GM12878 (cell line): Measurements from ENCODE around the gene ZNF174.
A peak's percentile ranks its signal among the peaks of the same experiment; 100 is the strongest.

Experiments
- BCL3 ChIP-seq: IDR thresholded peaks from 2 replicates; pipeline ENCODE4 v1.6.1; 2011; ENCODE audit warnings: borderline replicate concordance, low read depth, mild to moderate bottlenecking, moderate library complexity, low read length; ENCODE audit not compliant: insufficient read depth, poor library complexity, severe bottlenecking
- BHLHE40 ChIP-seq, 2 experiments: fragments of 450-650 bp in 1 of 2; IDR thresholded peaks; 2 replicates each; pipeline ENCODE4 v1.6.1; 2011 to 2017; ENCODE audit warnings: low read depth in 2 of 2, borderline replicate concordance in 1 of 2, improper control_type of control experiment in 1 of 2, low read length in 1 of 2, mild to moderate bottlenecking in 1 of 2
- CHD2 ChIP-seq: IDR thresholded peaks from 2 replicates; pipeline ENCODE4 v1.6.1; 2011; ENCODE audit warnings: low read depth, low read length, improper control_type of control experiment, borderline replicate concordance
- CTCF ChIP-seq, 3 experiments: IDR thresholded peaks in 2 of 3; conservative IDR thresholded peaks in 1 of 3; 2 replicates each; pipeline ENCODE4 v1.5.1; 2011; ENCODE audit warnings: low read depth in 3 of 3, low read length in 3 of 3, mild to moderate bottlenecking in 3 of 3, control low read depth in 2 of 3, moderate library complexity in 2 of 3, inconsistent platforms in 1 of 3, mixed read lengths in 1 of 3; ENCODE audit not compliant: control insufficient read depth in 2 of 3, insufficient read depth in 1 of 3; ENCODE audit errors: extremely low read depth in 1 of 3
- IRF3 ChIP-seq: fragments of 450-650 bp; IDR thresholded peaks from 2 replicates; pipeline ENCODE4 v1.6.1; 2014; ENCODE audit warnings: mild to moderate bottlenecking
- PBX3 ChIP-seq: IDR thresholded peaks from 2 replicates; pipeline ENCODE4 v1.6.1; 2011; ENCODE audit warnings: mild to moderate bottlenecking, low read depth, low read length, moderate library complexity; ENCODE audit not compliant: insufficient replicate concordance
- RAD21 ChIP-seq: IDR thresholded peaks from 2 replicates; pipeline ENCODE4 v1.6.1; 2011; ENCODE audit warnings: mild to moderate bottlenecking, low read depth, low read length, moderate library complexity; ENCODE audit not compliant: insufficient read depth
- RCOR1 ChIP-seq: conservative IDR thresholded peaks from 2 replicates; pipeline ENCODE4 v1.6.1; 2012; ENCODE audit warnings: low read depth, low read length, improper control_type of control experiment
- SIN3A ChIP-seq: IDR thresholded peaks from 2 replicates; pipeline ENCODE4 v1.6.1; 2012; ENCODE audit warnings: low read depth, low read length, improper control_type of control experiment
- SMC3 ChIP-seq: IDR thresholded peaks from 2 replicates; pipeline ENCODE4 v1.6.1; 2011; ENCODE audit warnings: low read length, improper control_type of control experiment, borderline replicate concordance
- SRF ChIP-seq, 2 experiments: IDR thresholded peaks; 2 replicates each; pipeline ENCODE4 v1.6.1; 2011; ENCODE audit warnings: low read depth in 2 of 2, low read length in 2 of 2, mild to moderate bottlenecking in 1 of 2, moderate library complexity in 1 of 2
- TF ChIP-seq, protein P1 (sequence below): fragments of 450-650 bp; IDR thresholded peaks from 2 replicates; pipeline ENCODE4 v1.6.1; 2018; ENCODE audit warnings: borderline replicate concordance, mild to moderate bottlenecking; ENCODE audit not compliant: partially characterized antibody
- TF ChIP-seq, protein P2 (sequence below): IDR thresholded peaks from 2 replicates; pipeline ENCODE4 v1.6.1; 2012; ENCODE audit warnings: mild to moderate bottlenecking, low read depth, low read length

GRCh38 chr16:3457434-3458252 lies 56.6 kb downstream of the ZNF174 start:
- TF ChIP-seq BCL3 (no peak), IRF3 (no peak), CTCF (IDR thresholded peaks at IDR 0.05 in 2 of 3, conservative IDR thresholded peaks at IDR 0.05 in 1 of 3; ENCODE audit: control insufficient read depth in 2 of 3, extremely low read depth in 1 of 3, insufficient read depth in 1 of 3, low read depth in 3 of 3, low read length in 3 of 3) (peak; percentile 46 to 71 (median 61)), RAD21 (peak; percentile 37; the same call in 1 of the 2 replicates), SMC3 (peak; percentile 34; the same call in 1 of the 2 replicates), CHD2 (peak; percentile 96), SRF (IDR thresholded peaks at IDR 0.05; ENCODE audit: low read depth in 2 of 2, low read length in 2 of 2) (no peak), BHLHE40 (IDR thresholded peaks at IDR 0.05; ENCODE audit: borderline replicate concordance in 1 of 2, low read depth in 2 of 2, low read length in 1 of 2) (peak in 1 of 2 experiments; percentile 66; a peak in 1 of 4 replicates), PBX3 (no peak), SIN3A (peak; percentile 61), RCOR1 (no peak)
- TF ChIP-seq, protein P1, sequence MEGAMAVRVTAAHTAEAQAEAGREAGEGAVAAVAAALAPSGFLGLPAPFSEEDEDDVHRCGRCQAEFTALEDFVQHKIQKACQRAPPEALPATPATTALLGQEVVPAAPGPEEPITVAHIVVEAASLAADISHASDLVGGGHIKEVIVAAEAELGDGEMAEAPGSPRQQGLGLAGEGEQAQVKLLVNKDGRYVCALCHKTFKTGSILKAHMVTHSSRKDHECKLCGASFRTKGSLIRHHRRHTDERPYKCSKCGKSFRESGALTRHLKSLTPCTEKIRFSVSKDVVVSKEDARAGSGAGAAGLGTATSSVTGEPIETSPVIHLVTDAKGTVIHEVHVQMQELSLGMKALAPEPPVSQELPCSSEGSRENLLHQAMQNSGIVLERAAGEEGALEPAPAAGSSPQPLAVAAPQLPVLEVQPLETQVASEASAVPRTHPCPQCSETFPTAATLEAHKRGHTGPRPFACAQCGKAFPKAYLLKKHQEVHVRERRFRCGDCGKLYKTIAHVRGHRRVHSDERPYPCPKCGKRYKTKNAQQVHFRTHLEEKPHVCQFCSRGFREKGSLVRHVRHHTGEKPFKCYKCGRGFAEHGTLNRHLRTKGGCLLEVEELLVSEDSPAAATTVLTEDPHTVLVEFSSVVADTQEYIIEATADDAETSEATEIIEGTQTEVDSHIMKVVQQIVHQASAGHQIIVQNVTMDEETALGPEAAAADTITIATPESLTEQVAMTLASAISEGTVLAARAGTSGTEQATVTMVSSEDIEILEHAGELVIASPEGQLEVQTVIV = peak; percentile 77
- TF ChIP-seq, protein P2, sequence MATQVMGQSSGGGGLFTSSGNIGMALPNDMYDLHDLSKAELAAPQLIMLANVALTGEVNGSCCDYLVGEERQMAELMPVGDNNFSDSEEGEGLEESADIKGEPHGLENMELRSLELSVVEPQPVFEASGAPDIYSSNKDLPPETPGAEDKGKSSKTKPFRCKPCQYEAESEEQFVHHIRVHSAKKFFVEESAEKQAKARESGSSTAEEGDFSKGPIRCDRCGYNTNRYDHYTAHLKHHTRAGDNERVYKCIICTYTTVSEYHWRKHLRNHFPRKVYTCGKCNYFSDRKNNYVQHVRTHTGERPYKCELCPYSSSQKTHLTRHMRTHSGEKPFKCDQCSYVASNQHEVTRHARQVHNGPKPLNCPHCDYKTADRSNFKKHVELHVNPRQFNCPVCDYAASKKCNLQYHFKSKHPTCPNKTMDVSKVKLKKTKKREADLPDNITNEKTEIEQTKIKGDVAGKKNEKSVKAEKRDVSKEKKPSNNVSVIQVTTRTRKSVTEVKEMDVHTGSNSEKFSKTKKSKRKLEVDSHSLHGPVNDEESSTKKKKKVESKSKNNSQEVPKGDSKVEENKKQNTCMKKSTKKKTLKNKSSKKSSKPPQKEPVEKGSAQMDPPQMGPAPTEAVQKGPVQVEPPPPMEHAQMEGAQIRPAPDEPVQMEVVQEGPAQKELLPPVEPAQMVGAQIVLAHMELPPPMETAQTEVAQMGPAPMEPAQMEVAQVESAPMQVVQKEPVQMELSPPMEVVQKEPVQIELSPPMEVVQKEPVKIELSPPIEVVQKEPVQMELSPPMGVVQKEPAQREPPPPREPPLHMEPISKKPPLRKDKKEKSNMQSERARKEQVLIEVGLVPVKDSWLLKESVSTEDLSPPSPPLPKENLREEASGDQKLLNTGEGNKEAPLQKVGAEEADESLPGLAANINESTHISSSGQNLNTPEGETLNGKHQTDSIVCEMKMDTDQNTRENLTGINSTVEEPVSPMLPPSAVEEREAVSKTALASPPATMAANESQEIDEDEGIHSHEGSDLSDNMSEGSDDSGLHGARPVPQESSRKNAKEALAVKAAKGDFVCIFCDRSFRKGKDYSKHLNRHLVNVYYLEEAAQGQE = no peak
